Stimulated activated CD8-positive, alpha-beta memory T cell treated with anti-CD3 and anti-CD28 coated beads, Interleukin-12 subunit alpha, Interleukin-12 subunit beta, amount 100 ng/mL, for 24 hours (primary cell): Measurements from ENCODE around the gene LRRC18.

ENCODE experiments used
- DNase-seq: peaks from one replicate; pipeline ENCODE4 v3.0.0-alpha.2; 2020; ENCODE audit errors: extremely low read depth

Gene LRRC18

GRCh38 chr10:48939790-48940325, at the start of gene LRRC18:
Gene LRRC18 (minus strand): TSS chr10:48939840. CDS start chr10:48914155, 25,685 bp downstream.
- no peak for DNase-seq

GRCh38 chr10:48985621-48986158, 46.0 kb upstream of the LRRC18 start:
- DNase-seq = no peak

GRCh38 chr10:48983648-48984351, 44.2 kb upstream of the LRRC18 start:
- DNase-seq = no peak

- DNase-seq = no peak
Observed at GRCh38 chr10:48982584-48982983, 42.9 kb upstream of the LRRC18 start.

- no peak for DNase-seq
Observed at GRCh38 chr10:48981310-48981907, 41.8 kb upstream of the LRRC18 start.

- no peak for DNase-seq
Observed at GRCh38 chr10:48978318-48978717, 38.7 kb upstream of the LRRC18 start.

GRCh38 chr10:48976196-48976595, 36.6 kb upstream of the LRRC18 start:
- no peak for DNase-seq

- no peak for DNase-seq
Observed at GRCh38 chr10:48974510-48975156, 35.0 kb upstream of the LRRC18 start.

GRCh38 chr10:48973065-48973464, 33.4 kb upstream of the LRRC18 start:
- no peak for DNase-seq

GRCh38 chr10:48970654-48971053, 31.0 kb upstream of the LRRC18 start:
- no peak for DNase-seq

GRCh38 chr10:48970046-48970445, 30.4 kb upstream of the LRRC18 start:
- DNase-seq = no peak

GRCh38 chr10:48968036-48968435, 28.4 kb upstream of the LRRC18 start:
- DNase-seq = no peak

- DNase-seq = no peak
Observed at GRCh38 chr10:48965460-48965859, 25.8 kb upstream of the LRRC18 start.

- DNase-seq = no peak
Observed at GRCh38 chr10:48964038-48964437, 24.4 kb upstream of the LRRC18 start.

- DNase-seq = no peak
Observed at GRCh38 chr10:48958598-48959190, 19.1 kb upstream of the LRRC18 start.

GRCh38 chr10:48957361-48958151, 17.9 kb upstream of the LRRC18 start:
- DNase-seq = no peak

GRCh38 chr10:48951707-48952106, 12.1 kb upstream of the LRRC18 start:
- no peak for DNase-seq

GRCh38 chr10:48948470-48949037, 8.9 kb upstream of the LRRC18 start:
- no peak for DNase-seq

GRCh38 chr10:48947690-48948469, 8.2 kb upstream of the LRRC18 start:
- no peak for DNase-seq

- DNase-seq = no peak
Observed at GRCh38 chr10:48946891-48947500, 7.4 kb upstream of the LRRC18 start.
